GM11168 (cell line): ENCODE results near the gene DCTN4.
"Not testable (repeated sequence)": the region's sequence is repeated elsewhere in the genome, so short reads cannot be mapped to it uniquely, and the experiment has no call there.

Source experiments
- in situ Hi-C: fragments of 300-500 bp; cut with MboI; formaldehyde crosslinking; loops from one replicate; pipeline ENCODE4 v1.12.0; 2022; ENCODE audit warnings: low sequenced_read_pairs; ENCODE audit not compliant: unreplicated experiment

DCTN4 gene

DNA sequence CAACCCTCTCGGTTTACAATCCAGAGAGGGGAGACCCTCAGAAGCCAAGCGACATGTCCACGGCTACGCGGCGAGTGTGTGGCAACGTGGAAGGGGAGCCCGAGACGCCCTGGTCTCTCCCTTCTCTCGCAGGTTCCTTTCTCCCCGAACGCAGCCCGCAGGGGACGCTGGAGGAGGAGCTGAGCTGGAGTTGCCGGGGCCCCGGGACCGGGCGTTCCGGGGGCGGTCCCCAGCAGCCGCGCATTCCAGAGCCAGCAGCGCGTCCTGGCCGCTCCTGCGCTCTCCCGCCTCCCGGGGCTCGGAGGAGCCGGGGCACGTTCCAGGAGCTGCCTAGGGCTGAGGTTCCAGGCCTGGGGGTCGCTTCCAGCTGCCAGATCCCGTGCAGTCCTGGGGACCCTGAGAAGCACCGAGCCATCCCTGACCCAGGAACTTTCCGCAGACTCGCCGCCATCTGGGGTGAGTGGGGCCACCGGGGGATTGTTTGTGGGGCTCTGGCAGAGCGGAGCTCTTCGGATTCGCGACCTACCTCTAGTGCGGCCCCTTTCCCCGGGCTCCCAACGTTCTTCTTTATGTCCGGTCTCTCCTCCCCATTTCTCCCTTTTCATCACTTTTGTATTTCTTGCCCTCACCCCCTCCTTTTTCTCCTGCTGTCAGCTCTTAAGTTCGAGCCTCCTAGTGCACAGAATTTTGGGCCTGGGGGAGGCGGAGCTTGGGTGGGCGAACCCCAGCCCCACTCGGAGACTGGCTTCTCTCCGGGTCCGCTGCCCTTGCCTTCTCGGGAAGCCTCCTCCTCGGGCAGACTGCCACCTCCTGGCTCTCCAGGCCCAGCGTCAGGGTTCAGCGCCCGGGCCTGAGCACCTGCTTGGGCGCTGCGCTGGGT, 19.9 kb upstream of the DCTN4 start, which contains the start of gene SMIM3:
TSS of gene SMIM3 (plus strand) at position 241 of the 880 bp plus-strand sequence. CDS start 16,684 bp downstream, outside the sequence.
- in situ Hi-C loops: no loop called here

DNA sequence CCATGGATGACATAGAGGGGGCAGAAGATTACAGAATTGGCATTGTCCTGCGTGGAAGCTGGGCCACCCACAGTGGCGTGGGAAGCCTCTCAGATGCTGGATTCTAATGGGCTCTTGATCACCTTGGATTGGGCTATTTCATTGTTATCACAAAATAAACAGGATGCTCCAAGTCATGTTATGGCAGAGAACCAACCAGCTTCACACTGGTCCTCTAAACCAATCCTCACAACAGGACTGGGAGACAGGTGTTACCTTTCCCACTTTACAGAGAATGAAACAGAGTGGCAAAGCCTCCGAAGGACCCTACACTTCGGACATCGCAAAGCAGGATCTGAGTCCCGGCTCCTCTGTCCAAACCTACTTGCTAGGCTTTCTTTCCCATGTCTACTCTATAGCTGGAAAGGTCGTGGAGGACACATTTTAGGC, 19.3 kb upstream of the DCTN4 start:
- in situ Hi-C loops: no loop called here

DNA sequence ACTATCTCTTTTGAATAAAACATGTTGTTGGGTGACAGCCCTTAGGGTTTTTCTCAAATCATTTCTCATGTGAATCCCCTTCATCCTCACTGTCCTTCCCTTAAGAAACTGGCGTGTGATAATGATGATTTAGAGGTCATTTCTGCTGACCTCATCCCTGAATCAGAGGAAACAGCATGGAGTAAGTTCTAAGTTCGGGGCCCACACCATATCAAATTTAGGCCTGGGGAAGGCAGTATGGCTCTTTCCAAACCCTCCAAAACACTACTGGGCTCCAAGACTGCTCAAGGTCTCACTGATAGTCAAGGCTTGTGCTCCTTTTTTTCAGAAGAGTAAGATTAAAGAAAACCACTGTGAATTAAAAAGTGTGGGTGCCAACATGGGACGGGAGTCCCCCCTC, 18.9 kb upstream of the DCTN4 start:
- in situ Hi-C loops: no loop called here

DNA sequence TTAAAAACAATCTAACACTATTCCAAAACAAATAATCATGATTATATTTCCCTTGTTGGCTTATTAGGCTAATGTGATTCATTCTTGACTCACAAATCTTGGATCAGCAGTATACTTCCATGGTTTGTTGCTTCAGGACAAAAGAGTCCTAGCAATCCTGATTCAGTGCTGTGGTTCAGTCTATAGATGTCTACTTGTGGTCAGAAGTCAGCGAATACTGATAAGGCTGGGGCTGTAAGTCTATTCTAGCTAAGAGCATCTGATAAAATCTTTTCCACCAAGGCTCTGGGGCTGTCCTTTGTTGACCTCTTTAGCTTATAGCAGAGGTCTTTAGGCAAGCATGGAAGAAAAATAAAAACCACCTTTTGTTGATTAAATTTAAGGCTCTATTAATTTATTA, 15.3 kb upstream of the DCTN4 start:
- in situ Hi-C loops: no loop called here

DNA sequence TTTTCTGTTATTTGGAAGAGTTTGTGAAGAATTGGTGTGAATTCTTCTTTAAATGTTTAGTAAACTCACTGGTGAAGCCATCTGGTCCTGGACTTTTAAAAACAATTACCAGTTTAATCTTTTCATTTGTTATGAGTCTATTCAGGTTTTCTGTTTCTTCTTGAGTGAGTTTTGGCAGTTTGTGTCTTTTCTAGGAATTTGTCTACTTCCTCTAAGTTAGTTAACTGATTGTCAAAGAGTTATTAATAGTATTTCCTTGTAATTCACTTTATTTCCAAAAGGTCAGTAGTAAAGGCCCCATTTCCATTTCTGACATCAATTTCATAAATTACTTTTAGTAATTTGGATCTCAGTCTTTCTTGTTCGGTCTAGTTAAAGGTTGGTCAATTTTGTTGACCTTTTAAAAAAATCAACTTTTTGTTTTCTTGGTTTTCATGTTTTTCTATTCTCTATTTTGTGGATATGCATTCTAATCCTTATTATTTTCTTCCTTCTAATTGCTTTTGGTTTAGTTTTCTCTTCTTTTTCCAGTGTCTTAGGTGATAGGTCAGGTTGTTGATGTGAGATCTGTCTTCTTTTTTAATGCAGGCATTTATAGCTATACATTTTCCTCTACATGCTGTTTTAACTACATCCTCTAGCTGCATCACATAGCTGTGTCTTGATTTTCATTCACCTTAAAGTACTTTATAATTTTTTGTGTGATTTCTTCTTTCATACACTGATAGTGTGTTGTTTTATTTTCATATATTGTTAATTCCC, 12.4 kb upstream of the DCTN4 start:
- in situ Hi-C loops: no loop called here

DNA sequence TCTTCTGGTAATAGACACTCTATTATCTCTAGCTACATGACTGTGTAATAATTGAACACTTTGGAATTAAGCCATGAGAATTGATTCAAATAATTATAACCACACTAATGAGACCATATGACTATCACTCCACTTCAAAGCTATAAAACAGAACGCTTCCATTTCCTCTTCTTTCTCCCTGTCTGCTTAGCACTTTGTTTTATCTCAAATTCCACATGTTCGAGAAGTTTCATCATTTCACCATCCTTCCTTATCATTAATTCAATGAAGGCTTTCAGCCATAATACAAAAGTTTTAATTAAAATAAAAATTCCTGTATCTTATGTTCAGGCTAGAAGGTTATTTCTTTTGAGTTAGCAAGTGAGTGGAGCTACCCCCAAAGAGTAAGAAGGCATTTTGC, 7.4 kb upstream of the DCTN4 start:
- in situ Hi-C loops: no loop called here

DNA sequence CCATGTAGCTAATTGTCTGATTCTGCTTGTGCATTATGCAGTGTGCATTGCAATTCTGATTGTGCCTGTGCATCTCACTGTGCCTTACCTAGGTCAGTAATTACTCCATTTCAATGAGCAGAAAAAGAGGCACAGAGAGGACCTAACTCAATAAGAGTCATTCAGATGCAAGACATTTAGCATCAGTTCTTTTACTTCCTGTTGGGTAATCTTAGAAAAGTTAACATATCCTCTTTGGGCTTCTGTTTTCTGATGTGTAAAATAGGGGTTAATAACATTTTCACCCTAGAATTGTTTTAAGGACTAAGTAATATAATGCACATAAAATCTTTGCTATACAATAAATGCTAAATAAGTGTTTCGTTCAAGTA, 7.0 kb upstream of the DCTN4 start:
- in situ Hi-C loops: no loop called here

DNA sequence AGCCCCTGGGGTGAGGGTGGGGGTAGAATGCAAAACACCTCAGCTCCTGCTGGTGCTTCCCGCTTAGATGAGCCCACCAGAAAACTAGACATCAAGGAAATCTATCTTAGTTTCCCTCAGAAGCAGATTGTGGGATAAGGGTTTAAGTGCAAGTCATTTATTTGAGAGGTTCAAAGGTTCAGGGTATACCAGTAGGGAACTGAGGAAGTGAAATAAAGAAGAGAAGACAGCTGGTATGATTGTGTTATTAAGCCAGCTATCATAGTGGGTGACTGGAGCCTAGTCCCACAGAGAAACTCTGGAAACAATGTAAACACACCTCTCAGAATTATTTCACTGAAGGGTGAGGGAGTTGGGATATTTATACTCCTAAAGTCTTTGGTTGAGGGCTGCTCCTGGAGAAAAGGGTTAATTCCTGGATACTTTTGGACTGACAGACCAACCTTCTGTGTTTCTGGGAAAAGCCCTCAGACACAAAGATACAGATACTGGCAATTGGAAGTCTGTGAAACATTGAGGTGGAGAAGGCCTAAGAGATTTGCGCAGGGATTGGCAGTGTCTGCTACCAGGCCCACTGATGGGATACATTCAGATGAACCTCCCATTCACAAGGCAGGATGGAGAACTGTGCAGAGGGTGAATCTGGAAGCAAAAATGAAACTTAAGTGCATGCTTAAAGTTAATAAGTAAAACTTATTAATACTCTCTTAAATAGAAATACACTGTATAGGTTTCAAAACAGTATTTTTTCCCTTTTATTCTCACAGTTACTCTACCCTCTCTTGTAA, 6.4 kb upstream of the DCTN4 start:
- in situ Hi-C loops: no loop called here

DNA sequence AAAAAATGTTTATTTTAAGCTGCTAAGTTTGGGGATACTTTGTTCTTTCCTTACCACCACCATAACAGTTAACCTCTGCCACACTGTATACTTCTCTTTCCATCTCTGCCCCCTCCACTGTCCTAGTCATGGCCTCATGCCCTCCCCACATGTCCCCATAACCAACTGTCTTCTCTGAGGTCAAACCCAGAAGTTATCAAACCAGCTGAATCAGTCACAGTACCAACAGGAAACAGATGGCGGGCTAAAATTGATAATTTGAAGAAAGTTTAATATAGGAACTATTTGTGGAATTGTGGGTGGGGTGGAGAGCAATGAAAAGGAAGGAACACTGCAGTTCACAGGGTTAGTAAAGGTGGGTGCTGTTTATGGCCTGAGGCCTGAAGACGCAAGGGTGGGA, 5.7 kb upstream of the DCTN4 start:
- in situ Hi-C loops: no loop called here

DNA sequence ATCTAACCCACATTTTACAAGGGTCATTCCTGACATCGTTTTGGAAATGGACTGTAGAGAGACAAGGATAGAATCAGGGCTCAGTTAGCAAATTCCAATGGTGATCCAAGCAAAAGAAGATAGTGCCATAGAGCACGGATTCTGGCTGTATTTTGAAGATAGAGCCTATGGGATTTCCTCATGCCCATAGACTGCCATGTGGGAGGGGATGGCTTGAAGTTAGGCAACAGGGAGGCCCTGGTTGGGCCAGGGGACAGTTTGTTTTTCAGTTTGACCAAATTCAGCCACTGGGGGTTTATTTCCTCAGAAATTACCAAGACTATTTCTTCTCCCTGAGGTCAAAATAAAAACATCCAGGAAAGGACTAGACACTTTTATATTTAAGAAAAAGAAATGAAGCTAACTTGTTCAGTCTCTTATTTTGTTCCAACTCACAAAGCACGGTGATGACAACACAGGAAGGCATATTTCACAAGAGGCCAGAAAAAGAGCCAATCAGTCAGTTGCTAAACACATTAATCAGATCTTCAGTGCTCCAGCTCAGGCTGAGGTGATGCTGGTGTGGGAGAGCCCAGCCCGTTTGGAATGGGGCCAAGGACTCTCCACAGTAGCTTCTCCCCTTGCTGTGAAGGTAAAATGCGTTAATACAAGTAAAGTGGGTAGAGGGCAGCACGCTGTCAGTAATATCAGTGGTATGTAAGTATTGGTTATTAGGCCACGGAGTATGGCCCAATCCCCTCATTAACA, 4.4 kb upstream of the DCTN4 start:
- in situ Hi-C loops: no loop called here

DNA sequence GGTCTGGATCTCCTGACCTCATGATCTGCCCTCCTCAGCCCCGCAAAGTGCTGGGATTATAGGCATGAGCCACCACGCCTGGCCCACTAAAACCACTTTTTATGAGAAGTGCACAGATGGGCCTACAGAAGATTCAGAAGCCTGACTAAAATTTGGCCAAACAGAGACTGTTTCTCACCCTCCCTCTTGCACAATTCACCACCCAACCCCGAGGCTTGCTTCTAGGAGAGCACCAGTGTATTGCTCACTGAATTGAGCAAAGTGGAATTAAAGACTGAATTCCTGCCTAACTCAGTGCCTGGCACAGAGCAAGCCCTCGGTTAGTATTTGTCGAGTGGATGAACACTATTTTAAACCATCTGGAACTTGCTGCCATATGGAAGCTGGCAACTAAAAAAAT, 3.4 kb upstream of the DCTN4 start:
- in situ Hi-C loops: no loop called here

DNA sequence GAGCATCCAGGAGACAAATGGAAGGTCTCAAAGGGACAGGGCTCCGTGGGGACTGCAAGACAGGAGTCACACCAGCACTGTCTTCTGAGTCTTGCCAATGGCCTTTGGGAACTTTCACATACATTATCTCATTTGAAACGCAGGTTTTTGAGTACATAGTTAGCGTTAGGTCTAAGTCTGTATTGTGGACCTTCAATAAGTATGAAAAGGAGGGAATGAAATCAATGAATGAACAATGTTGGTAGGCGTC, 442 bp upstream of the DCTN4 start:
- in situ Hi-C loops: no loop called here

DNA sequence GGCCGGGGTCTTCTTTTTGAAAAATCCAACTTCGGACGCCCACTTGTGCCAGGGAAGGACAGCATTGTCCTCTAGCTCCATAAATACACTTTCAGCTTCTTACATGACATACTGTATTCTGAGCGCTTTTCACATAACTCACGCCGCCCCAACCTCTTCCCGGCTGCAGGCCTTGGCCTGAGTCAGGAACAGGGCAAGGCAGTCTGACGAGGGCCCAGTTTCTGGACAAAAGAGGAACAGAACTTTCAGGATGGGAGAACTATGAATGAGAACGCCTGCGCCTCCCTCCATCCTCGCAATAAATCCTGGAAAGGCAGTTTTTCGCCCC, 650 bp downstream of the DCTN4 start:
- in situ Hi-C loops: no loop called here

DNA sequence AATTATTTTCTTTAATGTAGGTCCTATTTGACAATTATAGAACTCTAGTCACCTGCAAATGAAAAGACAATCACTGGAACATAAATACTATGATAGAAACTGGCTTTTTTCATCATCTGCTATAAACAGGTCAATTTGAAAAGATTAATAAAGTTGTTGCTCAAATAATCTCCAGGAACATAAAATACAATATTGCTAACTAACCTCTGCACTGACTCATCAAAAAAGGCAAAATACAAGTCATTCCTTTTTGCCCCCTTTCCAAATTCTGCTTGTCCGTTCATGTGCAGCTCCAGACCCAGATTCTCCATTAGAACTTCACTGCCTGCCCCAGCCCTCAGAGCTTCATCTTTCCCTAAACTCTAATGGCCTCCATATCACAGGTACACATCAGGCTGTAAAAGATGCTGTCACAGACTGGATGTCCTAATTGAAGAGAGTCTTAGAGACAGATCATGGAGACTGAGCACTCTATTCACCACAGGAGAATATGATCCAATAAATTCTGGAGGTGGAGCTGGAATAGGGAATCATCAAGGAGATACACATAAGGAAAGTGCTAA, 1.6 kb downstream of the DCTN4 start:
- in situ Hi-C loops: no loop called here

DNA sequence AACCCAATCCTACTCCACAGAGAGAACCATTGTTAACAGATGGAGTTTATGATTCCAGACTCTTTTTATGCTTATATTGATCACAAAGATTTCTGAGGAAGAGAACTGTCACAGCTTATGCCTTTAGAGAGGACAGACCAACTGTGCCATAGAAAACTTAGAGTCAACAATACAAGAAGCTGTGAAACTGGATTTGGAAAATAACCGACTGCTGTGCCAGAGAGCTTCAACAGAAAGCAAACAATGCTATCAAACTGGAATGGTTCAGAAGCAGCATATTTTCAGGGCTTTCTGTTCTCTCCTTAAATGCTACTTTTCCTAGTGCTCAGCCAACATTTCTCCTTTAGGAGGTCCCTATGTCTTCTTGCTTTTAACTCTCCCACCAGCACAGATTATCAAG, 5.0 kb downstream of the DCTN4 start:
- in situ Hi-C loops: no loop called here

DNA sequence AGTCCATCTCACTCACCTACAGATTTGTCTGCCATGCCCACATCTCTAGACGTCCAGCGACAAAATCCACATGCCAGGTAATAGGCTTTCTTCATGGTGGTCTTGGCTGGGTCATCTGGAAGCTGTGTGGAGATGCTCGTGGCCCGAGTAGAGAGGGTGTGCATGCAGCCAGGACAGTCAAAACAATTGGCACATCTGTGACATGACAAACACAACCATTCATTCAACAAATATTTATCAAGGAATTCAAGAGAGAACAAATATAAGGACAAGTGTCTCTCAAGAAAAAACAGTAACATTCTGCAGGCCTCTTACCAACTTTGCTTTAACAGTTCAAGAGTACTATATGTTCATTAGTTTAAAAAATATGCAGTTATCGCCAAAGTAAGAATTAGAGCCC, 5.4 kb downstream of the DCTN4 start:
- in situ Hi-C loops: no loop called here

DNA sequence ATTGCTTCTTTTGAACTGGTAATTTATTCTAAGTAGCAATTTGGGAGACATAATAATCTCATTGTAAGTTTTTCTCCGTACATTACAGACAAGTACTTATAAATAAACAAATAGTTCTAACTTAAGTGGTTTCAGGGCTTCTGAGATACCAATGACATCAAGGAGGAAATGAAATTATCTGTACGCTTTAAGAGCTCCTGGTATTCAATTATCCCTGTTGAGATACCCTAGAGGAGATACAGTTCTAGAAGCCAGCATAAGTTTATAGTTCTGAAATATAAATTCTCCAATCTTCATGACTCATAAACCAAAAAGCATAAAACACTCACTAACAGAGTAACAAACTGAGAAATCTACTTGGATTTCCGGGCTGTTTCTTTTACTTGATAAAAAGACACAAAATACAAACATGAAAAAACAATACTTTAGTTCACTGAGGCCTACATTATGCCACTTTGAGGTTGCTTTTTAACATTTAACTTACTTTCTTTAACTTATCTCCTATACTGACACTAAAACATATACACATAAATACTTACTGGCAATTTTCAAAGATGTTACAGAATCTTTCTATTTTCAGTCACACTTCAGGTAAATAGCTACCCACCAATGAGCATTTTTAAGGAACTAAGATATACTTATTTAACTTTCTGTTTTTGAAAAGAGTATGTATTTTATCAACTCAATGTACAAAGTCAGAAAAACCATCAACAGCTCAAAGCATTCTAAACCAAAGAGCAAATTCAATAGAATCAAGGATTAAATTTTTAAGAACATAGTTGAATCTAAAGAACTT, 7.5 kb downstream of the DCTN4 start:
- in situ Hi-C loops: no loop called here

DNA sequence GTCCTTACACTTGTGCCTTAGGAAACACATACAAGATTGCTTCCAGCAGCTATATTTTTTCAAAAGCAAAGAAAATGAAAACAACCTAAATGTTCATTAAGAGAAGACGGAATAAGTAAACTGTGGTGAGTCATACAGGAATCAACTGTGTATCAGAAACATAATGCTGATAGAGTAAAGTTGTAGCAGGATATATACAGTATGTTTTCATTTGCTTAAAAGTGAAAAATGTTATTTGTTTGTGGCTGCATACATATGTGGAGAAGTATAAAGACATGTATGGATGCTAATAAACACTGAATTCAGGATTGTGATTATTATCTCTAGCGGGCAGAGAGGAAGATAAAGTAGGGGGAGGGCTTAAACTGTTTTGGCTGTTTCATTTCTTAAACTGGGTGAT, 8.3 kb downstream of the DCTN4 start:
- in situ Hi-C loops: no loop called here

DNA sequence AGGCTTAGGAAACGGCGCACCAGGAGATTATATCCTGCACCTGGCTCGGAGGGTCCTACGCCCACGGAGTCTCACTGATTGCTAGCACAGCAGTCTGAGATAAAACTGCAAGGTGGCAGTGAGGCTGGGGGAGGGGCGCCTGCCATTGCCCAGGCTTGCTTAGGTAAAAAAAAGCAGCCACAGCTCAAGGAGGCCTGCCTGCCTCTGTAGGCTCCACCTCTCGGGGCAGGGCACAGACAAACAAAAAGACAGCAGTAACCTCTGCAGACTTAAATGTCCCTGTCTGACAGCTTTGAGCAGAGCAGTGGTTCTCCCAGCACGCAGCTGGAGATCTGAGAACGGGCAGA, 15.7 kb downstream of the DCTN4 start:
- in situ Hi-C loops: not testable (repeated sequence)
